OCI-LY7 (cell line): ENCODE data around the gene DNAJC21.

Experiments used
- CTCF ChIP-seq: fragments of 200-600 bp; sonication (generic); conservative IDR thresholded peaks from 2 replicates; pipeline ENCODE4 v1.5.1; 2014; ENCODE audit warnings: mild to moderate bottlenecking, antibody characterized with exemption, low read length, moderate library complexity, mixed read lengths
- EZH2phosphoT487 ChIP-seq: fragments of 200-600 bp; sonication (generic); IDR thresholded peaks from 2 replicates; pipeline ENCODE4 v1.6.1; 2018; ENCODE audit warnings: low read depth, borderline replicate concordance, mild to moderate bottlenecking, mixed run types, antibody characterized with exemption, low read length, moderate library complexity, mixed read lengths

GRCh38 chr5:34895641-34896419 is 33.5 kb upstream of the DNAJC21 start:
- TF ChIP-seq CTCF: no peak
- TF ChIP-seq EZH2phosphoT487: no peak
